Endothelial cell of umbilical vein (primary cell): ENCODE measurements around the gene ALDH7A1.

Experiments
- GATA2 ChIP-seq: IDR thresholded peaks from 2 replicates; pipeline ENCODE4 v1.7.0; 2011; ENCODE audit warnings: low read depth, mild to moderate bottlenecking, moderate library complexity, mixed read lengths, low read length; ENCODE audit not compliant: insufficient read length, insufficient read depth
- POLR2A ChIP-seq: IDR thresholded peaks from 2 replicates; pipeline ENCODE4 v1.6.1; 2012; ENCODE audit warnings: low read depth, mild to moderate bottlenecking, control low read depth, low read length
- POLR2AphosphoS5 ChIP-seq: IDR thresholded peaks from 2 replicates; pipeline ENCODE4 v1.6.1; 2012; ENCODE audit warnings: low read depth, mild to moderate bottlenecking, control low read depth, low read length, moderate library complexity; ENCODE audit not compliant: insufficient read depth
- TF ChIP-seq, protein P1 (sequence below), 2 donors: IDR thresholded peaks; 1 replicate in 1 of 2; 2 replicates in 1 of 2; pipeline ENCODE4 v1.5.1; 2011; ENCODE audit warnings: low read length in 2 of 2, mild to moderate bottlenecking in 2 of 2, moderate library complexity in 2 of 2, control low read depth in 1 of 2, inconsistent platforms in 1 of 2, low read depth in 1 of 2; ENCODE audit not compliant: insufficient read depth in 1 of 2; ENCODE audit errors: extremely low read depth in 1 of 2

DNA sequence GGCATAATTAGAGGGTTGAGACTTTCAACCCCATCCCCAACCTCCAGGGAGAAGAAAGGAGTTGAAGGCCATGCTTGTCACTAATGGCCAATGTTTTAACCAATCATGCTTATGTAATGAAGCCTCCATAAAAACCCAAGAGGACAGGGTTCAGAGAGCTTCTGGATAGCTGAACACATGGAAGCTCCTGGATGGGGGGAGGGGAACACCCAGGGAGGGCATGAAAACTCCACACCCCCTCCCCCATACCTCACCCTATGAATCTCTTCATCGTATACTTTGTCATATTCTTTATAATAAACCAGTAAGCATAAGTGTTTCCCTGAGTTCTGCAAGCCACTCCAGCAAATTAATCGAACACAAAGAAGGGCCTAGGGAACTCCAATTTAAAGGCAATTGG, 81.7 kb downstream of the ALDH7A1 start:
- no peak for TF ChIP-seq GATA2
- TF ChIP-seq, protein P1, sequence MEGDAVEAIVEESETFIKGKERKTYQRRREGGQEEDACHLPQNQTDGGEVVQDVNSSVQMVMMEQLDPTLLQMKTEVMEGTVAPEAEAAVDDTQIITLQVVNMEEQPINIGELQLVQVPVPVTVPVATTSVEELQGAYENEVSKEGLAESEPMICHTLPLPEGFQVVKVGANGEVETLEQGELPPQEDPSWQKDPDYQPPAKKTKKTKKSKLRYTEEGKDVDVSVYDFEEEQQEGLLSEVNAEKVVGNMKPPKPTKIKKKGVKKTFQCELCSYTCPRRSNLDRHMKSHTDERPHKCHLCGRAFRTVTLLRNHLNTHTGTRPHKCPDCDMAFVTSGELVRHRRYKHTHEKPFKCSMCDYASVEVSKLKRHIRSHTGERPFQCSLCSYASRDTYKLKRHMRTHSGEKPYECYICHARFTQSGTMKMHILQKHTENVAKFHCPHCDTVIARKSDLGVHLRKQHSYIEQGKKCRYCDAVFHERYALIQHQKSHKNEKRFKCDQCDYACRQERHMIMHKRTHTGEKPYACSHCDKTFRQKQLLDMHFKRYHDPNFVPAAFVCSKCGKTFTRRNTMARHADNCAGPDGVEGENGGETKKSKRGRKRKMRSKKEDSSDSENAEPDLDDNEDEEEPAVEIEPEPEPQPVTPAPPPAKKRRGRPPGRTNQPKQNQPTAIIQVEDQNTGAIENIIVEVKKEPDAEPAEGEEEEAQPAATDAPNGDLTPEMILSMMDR (IDR thresholded peaks at IDR 0.05; ENCODE audit: extremely low read depth in 1 of 2, insufficient read depth in 1 of 2, low read depth in 1 of 2, low read length in 2 of 2), result no peak
- TF ChIP-seq POLR2A, result no peak
- TF ChIP-seq POLR2AphosphoS5, result no peak
